Renal cortical epithelial cell (primary cell): ENCODE results near the gene RBM34. TPM values are rescaled to one million over a fixed set of nuclear protein-coding genes. Genes with fewer than 3 reads are reported as not detected.
"Not testable (repeated sequence)": the region's sequence is repeated elsewhere in the genome, so short reads cannot be mapped to it uniquely, and the experiment has no call there.

Experiments
- DNase-seq: peaks from one replicate; pipeline ENCODE4 v3.0.0-alpha.2; 2011; ENCODE audit warnings: low read depth
- total RNA-seq: library from RNA; depleted of rRNA; stranded (reverse); fragments of >200 nt; gene quantifications from 2 replicates; pipeline ENCODE4 v1.2.3, GENCODE V29; 2014

Gene RBM34
- total RNA-seq, 1 donor from 2014 or later = 46.0 TPM

- not testable (repeated sequence) for DNase-seq
Observed at GRCh38 chr1:235091319-235092044, 69.6 kb downstream of the RBM34 start.

GRCh38 chr1:235090406-235091069, 70.5 kb downstream of the RBM34 start:
- peak; percentile 89 for DNase-seq

GRCh38 chr1:235088907-235089306, 72.1 kb downstream of the RBM34 start:
- DNase-seq = no peak

GRCh38 chr1:235088430-235088829, 72.6 kb downstream of the RBM34 start:
- DNase-seq = no peak

GRCh38 chr1:235087906-235088305, 73.1 kb downstream of the RBM34 start:
- DNase-seq = no peak

GRCh38 chr1:235085411-235086117, 75.5 kb downstream of the RBM34 start:
- not testable (repeated sequence) for DNase-seq

Other genes starting within 250 kb of the RBM34 start
- gene TOMM20, start 32.4 kb downstream of the RBM34 start, total RNA-seq = 90.5 and 98.9 TPM in 2 replicates
- 17.9 and 59.3 TPM in 2 replicates for gene ARID4B, start 166.9 kb upstream of the RBM34 start, total RNA-seq
- 34.2 and 48.0 TPM in 2 replicates for gene GGPS1, start 167.3 kb upstream of the RBM34 start, total RNA-seq
- 28.7 and 30.4 TPM in 2 replicates for gene TBCE, start 206.2 kb upstream of the RBM34 start, total RNA-seq